H1 (cell line): ENCODE results near the gene XIRP1. TPM values are rescaled to one million over a fixed set of nuclear protein-coding genes. Genes with fewer than 3 reads are reported as not detected.

Source experiments
- CHD2 ChIP-seq: IDR thresholded peaks from 2 replicates; pipeline ENCODE4 v1.6.1; 2012; ENCODE audit warnings: low read length, improper control_type of control experiment
- CREB1 ChIP-seq: IDR thresholded peaks from 2 replicates; pipeline ENCODE4 v1.6.1; 2012; ENCODE audit warnings: inconsistent platforms
- EGR1 ChIP-seq: IDR thresholded peaks from 2 replicates; pipeline ENCODE4 v1.6.1; 2011; ENCODE audit warnings: low read depth, low read length, borderline replicate concordance
- HDAC2 ChIP-seq, 2 experiments: fragments of 300-600 bp in 1 of 2; sonication (generic) in 1 of 2; IDR thresholded peaks; 2 replicates each; pipeline ENCODE4 v1.6.1; 2011 to 2012; ENCODE audit warnings: low read depth in 2 of 2, low read length in 2 of 2, mild to moderate bottlenecking in 2 of 2, moderate library complexity in 2 of 2, borderline replicate concordance in 1 of 2, inconsistent platforms in 1 of 2
- KDM4A ChIP-seq: IDR thresholded peaks from one replicate; pipeline ENCODE4 v1.7.1; 2012; ENCODE audit warnings: low read depth, mild to moderate bottlenecking, moderate library complexity, low read length, inconsistent platforms; ENCODE audit not compliant: severe bottlenecking
- RBBP5 ChIP-seq: IDR thresholded peaks from 2 replicates; pipeline ENCODE4 v1.7.1; 2012; ENCODE audit warnings: low read depth, mild to moderate bottlenecking, inconsistent platforms, low read length, moderate library complexity, borderline replicate concordance
- TAF7 ChIP-seq: optimal IDR thresholded peaks from 2 replicates; pipeline ENCODE3; 2011; ENCODE audit warnings: low read depth, mild to moderate bottlenecking, inconsistent platforms, low read length, moderate library complexity, borderline replicate concordance
- polyA plus RNA-seq, 7 experiments: library from polyadenylated mRNA; depleted of rRNA in 3 of 7; stranded (reverse) in 5 of 7; unstranded in 2 of 7; fragments of >200 nt in 5 of 7; fragments of 200-250 nt in 2 of 7; gene quantifications; 1 replicate in 5 of 7; 2 replicates in 1 of 7; 4 replicates in 1 of 7; pipeline versions ENCODE4 v1.2.1 to v1.2.3, GENCODE V29; 2011 to 2013; ENCODE audit warnings: missing spikeins in 2 of 7, mixed read lengths in 2 of 7
- total RNA-seq: library from RNA; stranded (reverse); fragmentation: NEBNext Ultra II Directional; extraction: Animal tissue kit (Norgen Biotek cat#: 25700); gene quantifications from 2 replicates; pipeline ENCODE4 v1.2.1, GENCODE V29; 2021

Gene XIRP1
- total and polyA plus RNA-seq, 2 of the 8 experiments (the other 6 are each of a cell fraction or from before 2014, with no cell fraction given): not detected

- no peak for TF ChIP-seq KDM4A
- no peak for TF ChIP-seq RBBP5
- TF ChIP-seq HDAC2 (IDR thresholded peaks at IDR 0.05; ENCODE audit: borderline replicate concordance in 1 of 2, low read depth in 2 of 2, low read length in 2 of 2): no peak
- no peak for TF ChIP-seq CREB1
- TF ChIP-seq TAF7: no peak
- TF ChIP-seq EGR1: no peak
- TF ChIP-seq CHD2: no peak
Measured at GRCh38 chr3:39220407-39221140, 28.2 kb upstream of the XIRP1 start (continued).
